H1 (cell line): Measurements from ENCODE around the gene CEP85L. TPM values are rescaled to one million over a fixed set of nuclear protein-coding genes. Genes with fewer than 3 reads are reported as not detected.

Source experiments
- BACH1 ChIP-seq: IDR thresholded peaks from 2 replicates; pipeline ENCODE4 v1.6.1; 2012; ENCODE audit warnings: low read length, improper control_type of control experiment
- EZH2 ChIP-seq: fragments of 200-600 bp; sonication (generic); IDR thresholded peaks from 2 replicates; pipeline ENCODE4 v1.7.1; 2012; ENCODE audit warnings: low read depth, mild to moderate bottlenecking, moderate library complexity, low read length, inconsistent platforms; ENCODE audit not compliant: severe bottlenecking
- MAFK ChIP-seq: IDR thresholded peaks from 2 replicates; pipeline ENCODE4 v1.6.1; 2012; ENCODE audit warnings: low read depth, mild to moderate bottlenecking, improper control_type of control experiment, low read length
- POLR2AphosphoS5 ChIP-seq: IDR thresholded peaks from 2 replicates; pipeline ENCODE4 v1.6.1; 2011; ENCODE audit warnings: low read depth, low read length
- ZNF274 ChIP-seq: IDR thresholded peaks from 2 replicates; pipeline ENCODE4 v1.7.0; 2012; ENCODE audit warnings: low read length, borderline replicate concordance; ENCODE audit errors: extremely low read depth
- polyA plus RNA-seq, 7 experiments: library from polyadenylated mRNA; depleted of rRNA in 3 of 7; stranded (reverse) in 5 of 7; unstranded in 2 of 7; fragments of >200 nt in 5 of 7; fragments of 200-250 nt in 2 of 7; gene quantifications; 1 replicate in 5 of 7; 2 replicates in 1 of 7; 4 replicates in 1 of 7; pipeline versions ENCODE4 v1.2.1 to v1.2.3, GENCODE V29; 2011 to 2013; ENCODE audit warnings: missing spikeins in 2 of 7, mixed read lengths in 2 of 7
- total RNA-seq: library from RNA; stranded (reverse); fragmentation: NEBNext Ultra II Directional; extraction: Animal tissue kit (Norgen Biotek cat#: 25700); gene quantifications from 2 replicates; pipeline ENCODE4 v1.2.1, GENCODE V29; 2021

Gene CEP85L
- total and polyA plus RNA-seq, 2 of the 8 experiments (the other 6 are each of a cell fraction or from before 2014, with no cell fraction given): 3.2 to 27.6 TPM

DNA sequence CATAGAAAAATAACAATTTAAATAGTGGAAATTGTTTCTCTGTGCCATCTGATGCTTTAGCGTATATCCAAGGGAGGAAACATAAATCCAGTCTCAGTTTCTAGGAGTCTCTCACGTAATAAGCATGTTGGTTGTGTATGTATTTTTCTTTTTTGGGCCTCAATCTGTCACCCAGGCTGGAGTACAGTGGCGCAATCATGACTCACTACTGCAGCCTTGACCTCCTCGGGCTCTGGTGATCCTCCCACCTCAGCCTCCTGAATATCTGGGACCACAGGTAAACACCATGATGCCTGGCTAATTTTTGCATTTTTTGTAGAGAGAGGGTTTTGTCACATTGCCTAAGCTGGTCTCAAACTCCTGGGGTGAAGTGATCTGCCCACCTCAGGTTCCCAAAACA is 181.9 kb downstream of the CEP85L start (continued):
- TF ChIP-seq POLR2AphosphoS5: no peak
- TF ChIP-seq EZH2: no peak
- no peak for TF ChIP-seq ZNF274
- TF ChIP-seq BACH1: no peak
- no peak for TF ChIP-seq MAFK
